Measurements from ENCODE around the gene LPCAT4. TPM values are rescaled to one million over a fixed set of nuclear protein-coding genes. Genes with fewer than 3 reads are reported as not detected.

LPCAT4 gene
- total and polyA plus RNA-seq, 5 donors from 2014 or later = 13.2 to 83.2 (median 15.1) TPM

- Mint-ChIP-seq H3K9me3 (no peaks in the 10 kb centered on the region), H3K27ac (peak overlapping the region in 2 of 3 donors; percentile 27 to 68), H3K4me3 (no peak overlapping the region), H3K36me3 (peaks cover 46% of the 10 kb centered on the region), H3K4me1 (peaks cover 1 to 20% (median 6%) of the 10 kb centered on the region in 4 donors), H3K27me3 (no peaks in the 10 kb centered on the region)
- Histone ChIP-seq H3K27me3 (ENCODE audit: control insufficient read depth, insufficient read depth, low read length) (no peaks in the 10 kb centered on the region), H3K9me3 (ENCODE audit: control insufficient read depth in 2 of 2, low read length in 2 of 2) (no peaks in the 10 kb centered on the region), H3K36me3 (ENCODE audit: control insufficient read depth, insufficient read depth, low read length) (peaks cover 67% of the 10 kb centered on the region), H3K4me1 (ENCODE audit: control insufficient read depth, insufficient read depth, low read length, poor library complexity, severe bottlenecking) (peaks cover 8% of the 10 kb centered on the region), H3K27ac (ENCODE audit: insufficient read depth, low read length, poor library complexity, severe bottlenecking) (no peak overlapping the region), H3K4me3 (ENCODE audit: low read depth, low read length) (no peak overlapping the region)
- no peak for ATAC-seq (ENCODE audit: low read depth in 2 of 2)
- DNase-seq = no peak
Observed at GRCh38 chr15:34360298-34360697, 6.7 kb downstream of the LPCAT4 start.

GRCh38 chr15:34359416-34359815 lies 7.6 kb downstream of the LPCAT4 start:
- H3K27me3 Mint-ChIP-seq = no peaks in the 10 kb centered on the region
- H3K27ac ChIP-seq (ENCODE audit: insufficient read depth, low read length, poor library complexity, severe bottlenecking) = no peak overlapping the region
- peak overlapping the region in 1 of 3 donors; percentile 75 for H3K27ac Mint-ChIP-seq
- H3K9me3 ChIP-seq (ENCODE audit: control insufficient read depth in 2 of 2, low read length in 2 of 2) = no peaks in the 10 kb centered on the region
- peaks cover 74% of the 10 kb centered on the region for H3K36me3 ChIP-seq (ENCODE audit: control insufficient read depth, insufficient read depth, low read length)
- no peaks in the 10 kb centered on the region for H3K9me3 Mint-ChIP-seq
- peaks cover 51% of the 10 kb centered on the region for H3K36me3 Mint-ChIP-seq
- H3K4me1 Mint-ChIP-seq = peaks cover 0 to 13% (median 6%) of the 10 kb centered on the region in 4 donors
- H3K27me3 ChIP-seq (ENCODE audit: control insufficient read depth, insufficient read depth, low read length) = no peaks in the 10 kb centered on the region
- no peaks in the 10 kb centered on the region for H3K4me1 ChIP-seq (ENCODE audit: control insufficient read depth, insufficient read depth, low read length, poor library complexity, severe bottlenecking)
- H3K4me3 Mint-ChIP-seq = no peak overlapping the region
- ATAC-seq (ENCODE audit: low read depth in 2 of 2) (no peak), DNase-seq (no peak)
- H3K4me3 ChIP-seq (ENCODE audit: low read depth, low read length) = no peak overlapping the region

- peak overlapping the region in 1 of 3 donors; percentile 16 for H3K27ac Mint-ChIP-seq
- Histone ChIP-seq H3K27me3 (ENCODE audit: control insufficient read depth, insufficient read depth, low read length) (no peaks in the 10 kb centered on the region), H3K4me3 (ENCODE audit: low read depth, low read length) (no peak overlapping the region), H3K27ac (ENCODE audit: insufficient read depth, low read length, poor library complexity, severe bottlenecking) (no peak overlapping the region), H3K9me3 (ENCODE audit: control insufficient read depth in 2 of 2, low read length in 2 of 2) (no peaks in the 10 kb centered on the region), H3K36me3 (ENCODE audit: control insufficient read depth, insufficient read depth, low read length) (peaks cover 79% of the 10 kb centered on the region), H3K4me1 (ENCODE audit: control insufficient read depth, insufficient read depth, low read length, poor library complexity, severe bottlenecking) (no peaks in the 10 kb centered on the region)
- H3K27me3 Mint-ChIP-seq = no peaks in the 10 kb centered on the region
- H3K9me3 Mint-ChIP-seq = no peaks in the 10 kb centered on the region
- H3K4me3 Mint-ChIP-seq = no peak overlapping the region
- no peak for DNase-seq
- H3K4me1 Mint-ChIP-seq = peaks cover 0 to 13% (median 6%) of the 10 kb centered on the region in 4 donors
- H3K36me3 Mint-ChIP-seq = peaks cover 51% of the 10 kb centered on the region
- no peak for ATAC-seq (ENCODE audit: low read depth in 2 of 2)
Observed at GRCh38 chr15:34358948-34359347, 8.0 kb downstream of the LPCAT4 start.

GRCh38 chr15:34358367-34358766 lies 8.6 kb downstream of the LPCAT4 start:
- H3K4me1 ChIP-seq (ENCODE audit: control insufficient read depth, insufficient read depth, low read length, poor library complexity, severe bottlenecking) = no peaks in the 10 kb centered on the region
- H3K27ac ChIP-seq (ENCODE audit: insufficient read depth, low read length, poor library complexity, severe bottlenecking) = no peak overlapping the region
- no peak for ATAC-seq (ENCODE audit: low read depth in 2 of 2)
- Mint-ChIP-seq H3K36me3 (peaks cover 51% of the 10 kb centered on the region), H3K4me1 (peaks cover 0 to 9% (median 6%) of the 10 kb centered on the region in 4 donors), H3K9me3 (no peaks in the 10 kb centered on the region), H3K27me3 (no peaks in the 10 kb centered on the region), H3K27ac (peak overlapping the region in 1 of 3 donors; percentile 16), H3K4me3 (no peak overlapping the region)
- H3K36me3 ChIP-seq (ENCODE audit: control insufficient read depth, insufficient read depth, low read length) = peaks cover 77% of the 10 kb centered on the region
- DNase-seq = no peak
- H3K4me3 ChIP-seq (ENCODE audit: low read depth, low read length) = no peak overlapping the region
- no peaks in the 10 kb centered on the region for H3K27me3 ChIP-seq (ENCODE audit: control insufficient read depth, insufficient read depth, low read length)
- no peaks in the 10 kb centered on the region for H3K9me3 ChIP-seq (ENCODE audit: control insufficient read depth in 2 of 2, low read length in 2 of 2)

GRCh38 chr15:34357653-34358052 lies 9.3 kb downstream of the LPCAT4 start:
- Histone ChIP-seq H3K27me3 (ENCODE audit: control insufficient read depth, insufficient read depth, low read length) (no peaks in the 10 kb centered on the region), H3K4me1 (ENCODE audit: control insufficient read depth, insufficient read depth, low read length, poor library complexity, severe bottlenecking) (no peaks in the 10 kb centered on the region), H3K4me3 (ENCODE audit: low read depth, low read length) (no peak overlapping the region), H3K36me3 (ENCODE audit: control insufficient read depth, insufficient read depth, low read length) (peaks cover 71% of the 10 kb centered on the region), H3K9me3 (ENCODE audit: control insufficient read depth in 2 of 2, low read length in 2 of 2) (no peaks in the 10 kb centered on the region), H3K27ac (ENCODE audit: insufficient read depth, low read length, poor library complexity, severe bottlenecking) (no peak overlapping the region)
- Mint-ChIP-seq H3K27me3 (no peaks in the 10 kb centered on the region), H3K36me3 (peaks cover 46% of the 10 kb centered on the region), H3K4me1 (peaks cover 0 to 2% (median 1%) of the 10 kb centered on the region in 4 donors), H3K9me3 (no peaks in the 10 kb centered on the region), H3K27ac (no peak overlapping the region), H3K4me3 (no peak overlapping the region)
- DNase-seq (no peak), ATAC-seq (ENCODE audit: low read depth in 2 of 2) (no peak)

GRCh38 chr15:34355241-34355640 lies 11.8 kb downstream of the LPCAT4 start:
- Mint-ChIP-seq H3K4me3 (no peak overlapping the region), H3K27ac (peak overlapping the region in 2 of 3 donors; percentile 2 to 16), H3K27me3 (no peaks in the 10 kb centered on the region), H3K9me3 (no peaks in the 10 kb centered on the region), H3K4me1 (peaks cover 0 to 2% (median 0%) of the 10 kb centered on the region in 4 donors), H3K36me3 (peaks cover 33% of the 10 kb centered on the region)
- Histone ChIP-seq H3K4me3 (ENCODE audit: low read depth, low read length) (no peak overlapping the region), H3K4me1 (ENCODE audit: control insufficient read depth, insufficient read depth, low read length, poor library complexity, severe bottlenecking) (no peaks in the 10 kb centered on the region), H3K27me3 (ENCODE audit: control insufficient read depth, insufficient read depth, low read length) (no peaks in the 10 kb centered on the region), H3K9me3 (ENCODE audit: control insufficient read depth in 2 of 2, low read length in 2 of 2) (no peaks in the 10 kb centered on the region), H3K36me3 (ENCODE audit: control insufficient read depth, insufficient read depth, low read length) (peaks cover 54% of the 10 kb centered on the region), H3K27ac (ENCODE audit: insufficient read depth, low read length, poor library complexity, severe bottlenecking) (no peak overlapping the region)
- ATAC-seq (ENCODE audit: low read depth in 2 of 2) = no peak
- no peak for DNase-seq

GRCh38 chr15:34354286-34354685 lies 12.7 kb downstream of the LPCAT4 start:
- Histone ChIP-seq H3K27ac (ENCODE audit: insufficient read depth, low read length, poor library complexity, severe bottlenecking) (no peak overlapping the region), H3K36me3 (ENCODE audit: control insufficient read depth, insufficient read depth, low read length) (peaks cover 45% of the 10 kb centered on the region), H3K9me3 (ENCODE audit: control insufficient read depth in 2 of 2, low read length in 2 of 2) (no peaks in the 10 kb centered on the region), H3K27me3 (ENCODE audit: control insufficient read depth, insufficient read depth, low read length) (no peaks in the 10 kb centered on the region), H3K4me3 (ENCODE audit: low read depth, low read length) (no peak overlapping the region), H3K4me1 (ENCODE audit: control insufficient read depth, insufficient read depth, low read length, poor library complexity, severe bottlenecking) (no peaks in the 10 kb centered on the region)
- H3K9me3 Mint-ChIP-seq = no peaks in the 10 kb centered on the region
- ATAC-seq (ENCODE audit: low read depth in 2 of 2) (no peak), DNase-seq (no peak)
- peak overlapping the region in 2 of 3 donors; percentile 52 to 62 for H3K27ac Mint-ChIP-seq
- H3K27me3 Mint-ChIP-seq = no peaks in the 10 kb centered on the region
- peaks cover 27% of the 10 kb centered on the region for H3K36me3 Mint-ChIP-seq
- no peak overlapping the region for H3K4me3 Mint-ChIP-seq
- H3K4me1 Mint-ChIP-seq = peaks cover 0 to 2% (median 0%) of the 10 kb centered on the region in 4 donors

GRCh38 chr15:34353627-34354026 lies 13.4 kb downstream of the LPCAT4 start:
- H3K4me3 Mint-ChIP-seq = no peak overlapping the region
- Histone ChIP-seq H3K9me3 (ENCODE audit: control insufficient read depth in 2 of 2, low read length in 2 of 2) (no peaks in the 10 kb centered on the region), H3K36me3 (ENCODE audit: control insufficient read depth, insufficient read depth, low read length) (peaks cover 40% of the 10 kb centered on the region), H3K27me3 (ENCODE audit: control insufficient read depth, insufficient read depth, low read length) (no peaks in the 10 kb centered on the region), H3K4me1 (ENCODE audit: control insufficient read depth, insufficient read depth, low read length, poor library complexity, severe bottlenecking) (no peaks in the 10 kb centered on the region), H3K4me3 (ENCODE audit: low read depth, low read length) (no peak overlapping the region), H3K27ac (ENCODE audit: insufficient read depth, low read length, poor library complexity, severe bottlenecking) (no peak overlapping the region)
- DNase-seq (no peak), ATAC-seq (ENCODE audit: low read depth in 2 of 2) (no peak)
- peaks cover 0 to 2% (median 0%) of the 10 kb centered on the region in 4 donors for H3K4me1 Mint-ChIP-seq
- H3K36me3 Mint-ChIP-seq = peaks cover 26% of the 10 kb centered on the region
- H3K9me3 Mint-ChIP-seq = no peaks in the 10 kb centered on the region
- H3K27ac Mint-ChIP-seq = no peak overlapping the region
- no peaks in the 10 kb centered on the region for H3K27me3 Mint-ChIP-seq
